NCI-H748 (cell line): ENCODE measurements around the gene RTN4RL1.

ENCODE experiments used
- DNase-seq: peaks from one replicate; lab custom pipeline; 2025; ENCODE audit not compliant: unreplicated experiment; lab: John Stamatoyannopoulos, UW

RTN4RL1 gene

GRCh38 chr17:2059547-2060384 lies 34.6 kb upstream of the RTN4RL1 start:
- DNase-seq: no peak

GRCh38 chr17:2058586-2059546 lies 33.7 kb upstream of the RTN4RL1 start:
- no peak for DNase-seq

GRCh38 chr17:2057760-2058585 lies 32.8 kb upstream of the RTN4RL1 start:
- no peak for DNase-seq

GRCh38 chr17:2057175-2057759 lies 32.1 kb upstream of the RTN4RL1 start:
- DNase-seq: no peak

- DNase-seq: no peak
Measured at GRCh38 chr17:2056206-2057174, 31.4 kb upstream of the RTN4RL1 start.

GRCh38 chr17:2055292-2056205 lies 30.4 kb upstream of the RTN4RL1 start:
- DNase-seq: no peak

- peak; percentile 81 for DNase-seq
Measured at GRCh38 chr17:2054512-2055291, 29.6 kb upstream of the RTN4RL1 start, which contains the start of gene HIC1. Gene HIC1, plus strand, starts transcription at chr17:2055103. Its CDS starts 1,588 bp downstream, at chr17:2056691.

- DNase-seq: no peak
Measured at GRCh38 chr17:2054262-2054511, 29.1 kb upstream of the RTN4RL1 start.

GRCh38 chr17:2053380-2054261 lies 28.5 kb upstream of the RTN4RL1 start:
- peak; percentile 86 for DNase-seq

- DNase-seq: no peak
Measured at GRCh38 chr17:2051933-2052559, 26.9 kb upstream of the RTN4RL1 start.

- peak; percentile 80 for DNase-seq
Measured at GRCh38 chr17:2051061-2051932, 26.2 kb upstream of the RTN4RL1 start.

- peak; percentile 92 for DNase-seq
Measured at GRCh38 chr17:2050300-2051060, 25.3 kb upstream of the RTN4RL1 start.

GRCh38 chr17:2049333-2050299 lies 24.5 kb upstream of the RTN4RL1 start:
- DNase-seq: peak; percentile 88
